Common myeloid progenitor, CD34-positive (primary cell): ENCODE measurements around the gene NPLOC4. TPM values are rescaled to one million over a fixed set of nuclear protein-coding genes. Genes with fewer than 3 reads are reported as not detected.

Experiments used
- CTCF ChIA-PET: fragments of 350-600 bp; sonication (Branson Sonifier 250); formaldehyde crosslinking; loops from one replicate; lab custom pipeline; 2021; ENCODE audit warnings: antibody characterized with exemption; lab: Charles Lee
- POLR2A ChIA-PET: fragments of 350-600 bp; sonication (Branson Sonifier 250); formaldehyde crosslinking; loops from one replicate; lab custom pipeline; 2021; ENCODE audit warnings: antibody characterized with exemption; lab: Charles Lee
- DNase-seq, 3 donors: peaks; one replicate each; pipeline versions ENCODE4 v3.0.0 to v3.0.0-alpha.2; 2013
- H3K27ac ChIP-seq, 2 experiments: 1 replicate in 1 of 2; 2 replicates in 1 of 2; pipeline ENCODE4 v1.7.0; 2013; ENCODE audit warnings: inconsistent platforms in 2 of 2, low read length in 2 of 2, mild to moderate bottlenecking in 2 of 2, low read depth in 1 of 2, moderate library complexity in 1 of 2; ENCODE audit not compliant: severe bottlenecking in 2 of 2, insufficient read depth in 1 of 2, poor library complexity in 1 of 2
- H3K27me3 ChIP-seq, 5 experiments: replicated peaks in 2 of 5; 1 replicate in 3 of 5; 2 replicates in 2 of 5; pipeline versions ENCODE4 v1.6.1 to v1.7.0; 2013; ENCODE audit warnings: low read length in 4 of 5, mild to moderate bottlenecking in 2 of 5, moderate library complexity in 2 of 5, inconsistent platforms in 1 of 5; ENCODE audit not compliant: insufficient read depth in 5 of 5, control insufficient read depth in 4 of 5
- H3K36me3 ChIP-seq, 4 experiments: 1 replicate in 2 of 4; 2 replicates in 2 of 4; pipeline versions ENCODE4 v1.6.1 to v1.7.0; 2013; ENCODE audit warnings: low read length in 3 of 4, control low read depth in 1 of 4, mild to moderate bottlenecking in 1 of 4; ENCODE audit not compliant: control insufficient read depth in 4 of 4, insufficient read depth in 4 of 4
- H3K4me1 ChIP-seq, 4 experiments: 1 replicate in 3 of 4; 2 replicates in 1 of 4; pipeline versions ENCODE4 v1.6.1 to v1.7.1; 2013; ENCODE audit warnings: low read length in 3 of 4, mild to moderate bottlenecking in 3 of 4, control low read depth in 1 of 4, inconsistent platforms in 1 of 4, moderate library complexity in 1 of 4; ENCODE audit not compliant: control insufficient read depth in 4 of 4, insufficient read depth in 4 of 4; ENCODE audit errors: control extremely low read depth in 1 of 4
- H3K4me3 ChIP-seq, 7 experiments: 1 replicate in 4 of 7; 2 replicates in 3 of 7; pipeline versions ENCODE4 v1.5.1 to v1.7.0; 2013; ENCODE audit warnings: mild to moderate bottlenecking in 7 of 7, low read length in 6 of 7, moderate library complexity in 6 of 7, inconsistent platforms in 2 of 7, low read depth in 2 of 7, control low read depth in 1 of 7; ENCODE audit not compliant: insufficient read depth in 4 of 7, control insufficient read depth in 1 of 7; ENCODE audit errors: extremely low read depth in 1 of 7
- H3K9me3 ChIP-seq, 5 experiments: 1 replicate in 4 of 5; 2 replicates in 1 of 5; pipeline versions ENCODE4 v1.6.1 to v1.7.1; 2013; ENCODE audit warnings: low read length in 4 of 5, mild to moderate bottlenecking in 2 of 5, inconsistent platforms in 1 of 5, low read depth in 1 of 5, moderate library complexity in 1 of 5; ENCODE audit not compliant: control insufficient read depth in 4 of 5, insufficient read depth in 2 of 5; ENCODE audit errors: control extremely low read depth in 1 of 5
- WGBS: methylation state at CpG from one replicate; pipeline ENCODE4 v1.1.5; 2013; ENCODE audit not compliant: insufficient coverage; 5-methylcytosine and 5-hydroxymethylcytosine counted together
- polyA plus RNA-seq: library from polyadenylated mRNA; unstranded; fragments of 120-200 nt; gene quantifications from one replicate; pipeline ENCODE4 v1.2.1, GENCODE V29; 2013

Gene NPLOC4
- polyA plus RNA-seq, result 32.4 TPM

DNA sequence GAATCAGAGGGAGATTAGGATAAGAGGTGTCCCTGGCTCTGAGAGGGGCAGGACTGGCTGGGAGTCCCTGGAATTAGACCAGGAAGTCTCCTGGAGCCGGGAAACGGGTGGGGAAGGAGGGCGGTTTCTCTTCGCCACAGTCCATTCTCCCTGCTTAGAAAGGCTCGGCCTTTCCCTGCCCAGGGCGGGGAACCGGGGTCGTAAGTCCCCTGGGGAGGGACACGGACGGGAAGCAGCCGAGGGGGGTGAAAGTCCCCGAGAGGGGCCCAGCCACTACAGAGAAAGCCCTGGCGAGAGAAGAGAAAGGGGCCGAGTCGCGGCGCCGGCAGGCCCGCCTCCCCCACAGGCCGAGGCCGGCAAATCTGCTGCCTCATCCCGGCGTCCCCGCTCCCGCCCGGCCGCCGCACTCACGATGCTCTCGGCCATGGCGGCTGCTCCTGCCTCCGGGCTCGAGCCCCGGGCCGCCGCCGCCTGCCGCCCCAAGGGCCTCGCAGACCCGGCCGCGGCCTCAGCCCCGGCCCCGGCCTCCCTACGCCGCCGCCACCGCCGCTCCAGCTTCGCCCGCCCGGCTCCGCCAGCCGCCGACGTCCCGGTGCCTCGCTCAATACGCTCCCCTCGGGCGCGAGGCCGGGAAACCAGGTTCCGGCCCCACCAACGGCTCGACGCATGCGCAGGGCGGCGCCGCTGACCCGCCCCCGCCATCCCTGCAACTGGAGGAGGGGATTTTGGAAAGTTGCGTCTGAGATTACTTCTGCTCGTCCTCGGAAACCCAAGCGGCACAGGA lies at the start of gene NPLOC4, which contains the start of gene TSPAN10:
NPLOC4 (minus strand) TSS at position 608 of the 784 bp plus-strand sequence; CDS start at position 426, 182 bp downstream.
TSPAN10 (plus strand) TSS at position 692 of the 784 bp plus-strand sequence. CDS start 5,217 bp downstream, outside the sequence.
- peak within 1 kb of the TSS; percentile 90 to 96 for H3K27ac ChIP-seq

DNA sequence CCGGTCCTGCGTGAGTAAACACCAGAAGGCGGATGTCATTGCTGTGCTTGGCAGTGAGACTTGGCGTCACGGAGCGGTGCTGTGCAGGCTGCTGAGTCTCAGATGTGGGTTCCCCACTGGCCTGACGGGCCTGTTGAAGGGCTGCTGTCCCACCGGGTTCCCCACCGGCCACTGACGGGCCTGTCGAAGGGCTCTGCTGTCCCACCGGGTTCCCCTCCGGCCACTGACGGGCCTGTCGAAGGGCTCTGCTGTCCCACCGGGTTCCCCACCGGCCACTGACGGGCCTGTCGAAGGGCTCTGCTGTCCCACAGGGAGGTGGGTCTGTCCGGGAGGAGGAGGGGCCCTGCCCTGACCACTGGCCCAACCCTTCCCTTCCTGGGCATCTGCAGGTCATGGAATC lies 49.7 kb upstream of the NPLOC4 start:
- H3K4me1 ChIP-seq, result peaks cover 9 to 26% (median 22%) of the 10 kb centered on the region in 4 experiments

More for the DNA sequence above, at the start of gene NPLOC4, which contains the start of gene TSPAN10:
- H3K4me1 ChIP-seq, result peaks cover 3 to 17% (median 13%) of the 10 kb centered on the region in 4 experiments
- no peaks in the 10 kb centered on the region for H3K9me3 ChIP-seq
- under 1% methylated on average over 59 of the region's 77 CpGs for WGBS
- no peaks in the 10 kb centered on the region for H3K27me3 ChIP-seq
- POLR2A ChIA-PET, result interaction anchor here (1.0 to 1.4 kb wide), 3 partner anchors 16 to 47 kb away, joined by 3 to 4 read pairs (median 3); partner anchors contain the start of genes ARL16, HGS and OXLD1
- peaks cover 0 to 4% (median under 1%) of the 10 kb centered on the region in 4 experiments for H3K36me3 ChIP-seq
- CTCF ChIA-PET, result interaction anchor here (1.3 to 1.5 kb wide), 2 partner anchors 17 to 22 kb away, joined by 3 read pairs; no protein-coding TSS in a partner anchor
- DNase-seq, result peak; percentile 77 to 83 (median 82)
- H3K4me3 ChIP-seq, result peak within 1 kb of the TSS; percentile 82 to 98 (median 91)

DNA sequence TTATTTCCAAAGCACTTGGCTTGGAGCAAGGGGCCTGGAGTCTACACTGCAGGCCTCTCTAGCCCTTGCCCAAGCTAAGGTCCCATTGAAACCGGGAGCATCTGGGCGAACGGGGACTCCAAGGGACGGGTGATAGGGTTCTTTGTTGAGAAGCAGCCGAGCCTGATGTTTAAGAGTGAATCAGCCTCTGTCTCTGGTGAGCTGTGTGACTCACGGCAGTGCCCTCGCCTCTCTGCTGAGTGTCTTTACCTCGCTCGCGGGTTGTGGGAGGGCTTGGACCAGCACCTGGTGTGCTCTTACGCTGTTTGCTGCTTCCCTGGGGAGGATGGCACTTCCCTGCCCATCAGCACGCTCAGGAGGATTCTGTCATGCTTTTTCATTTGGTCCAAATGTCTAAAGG lies 48.2 kb upstream of the NPLOC4 start:
- peaks cover 11 to 62% (median 32%) of the 10 kb centered on the region in 4 experiments for H3K36me3 ChIP-seq
- peak overlapping the region in 1 of 2 experiments; percentile 43 for H3K27ac ChIP-seq
- no peak for DNase-seq
- no peaks in the 10 kb centered on the region for H3K27me3 ChIP-seq
- ChIA-PET POLR2A (interaction anchor here (0.6 to 1.2 kb wide), 2 partner anchors 17 to 189 kb away, joined by 4 read pairs; no protein-coding TSS in a partner anchor), CTCF (interaction anchor here (0.8 to 2.1 kb wide), 5 partner anchors 10 to 185 kb away, joined by 3 to 7 read pairs (median 3); partner anchors contain the start of genes CCDC137 and OXLD1)
- peaks cover 9 to 26% (median 22%) of the 10 kb centered on the region in 4 experiments for H3K4me1 ChIP-seq
- WGBS, result 95% methylated on average over 11 of the region's 12 CpGs
- peak overlapping the region in 6 of 7 experiments; percentile 81 to 97 (median 92) for H3K4me3 ChIP-seq
- no peaks in the 10 kb centered on the region for H3K9me3 ChIP-seq

More for the DNA sequence above, 49.7 kb upstream of the NPLOC4 start:
- 94% methylated on average over 19 of the region's 20 CpGs for WGBS
- Histone ChIP-seq H3K9me3 (no peaks in the 10 kb centered on the region), H3K36me3 (peaks cover 10 to 67% (median 37%) of the 10 kb centered on the region in 4 experiments), H3K4me3 (no peak overlapping the region), H3K27ac (no peak overlapping the region), H3K27me3 (no peaks in the 10 kb centered on the region)
- DNase-seq, result no peak
- CTCF ChIA-PET, result no interaction called here
- POLR2A ChIA-PET, result no interaction called here

DNA sequence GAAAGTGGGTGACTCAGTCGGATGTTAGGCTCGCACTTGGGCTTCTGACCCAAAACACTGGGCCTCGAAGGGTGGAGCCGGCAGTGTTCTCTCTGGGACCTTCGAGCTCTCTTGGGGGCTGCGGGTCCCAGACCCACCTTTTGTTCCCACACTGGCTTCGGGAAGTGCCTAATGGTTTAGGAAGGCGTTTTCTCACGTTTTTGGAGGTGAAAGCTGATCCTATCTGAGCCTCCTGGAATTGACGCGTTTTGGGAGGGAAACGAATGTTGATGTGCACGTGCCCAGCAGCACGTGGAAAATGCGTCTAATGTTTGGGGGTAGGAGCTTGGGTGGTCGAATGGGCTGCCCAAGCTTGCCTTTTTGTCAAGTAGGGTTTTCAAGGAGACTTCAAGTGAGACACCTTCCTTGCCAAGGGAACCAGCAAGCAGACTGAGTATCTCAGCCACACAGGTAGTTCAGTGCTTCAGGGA lies 47.6 kb upstream of the NPLOC4 start:
- POLR2A ChIA-PET, result interaction anchor here (1.2 to 1.6 kb wide), 2 partner anchors 17 to 18 kb away, joined by 4 to 7 read pairs; partner anchors contain the start of genes CCDC137 and OXLD1
- CTCF ChIA-PET, result interaction anchor here (0.8 to 2.1 kb wide), 5 partner anchors 9 to 185 kb away, joined by 3 to 7 read pairs (median 3); partner anchors contain the start of genes CCDC137 and OXLD1
- 12% methylated on average over 13 of the region's 16 CpGs for WGBS
- Histone ChIP-seq H3K9me3 (no peaks in the 10 kb centered on the region), H3K27ac (peak overlapping the region; percentile 61 to 89), H3K4me1 (peaks cover 9 to 26% (median 22%) of the 10 kb centered on the region in 4 experiments), H3K36me3 (peaks cover 7 to 56% (median 30%) of the 10 kb centered on the region in 4 experiments), H3K27me3 (no peaks in the 10 kb centered on the region), H3K4me3 (peak overlapping the region; percentile 81 to 97 (median 91))
- peak in 2 of 3 donors; percentile 35 to 43 for DNase-seq

DNA sequence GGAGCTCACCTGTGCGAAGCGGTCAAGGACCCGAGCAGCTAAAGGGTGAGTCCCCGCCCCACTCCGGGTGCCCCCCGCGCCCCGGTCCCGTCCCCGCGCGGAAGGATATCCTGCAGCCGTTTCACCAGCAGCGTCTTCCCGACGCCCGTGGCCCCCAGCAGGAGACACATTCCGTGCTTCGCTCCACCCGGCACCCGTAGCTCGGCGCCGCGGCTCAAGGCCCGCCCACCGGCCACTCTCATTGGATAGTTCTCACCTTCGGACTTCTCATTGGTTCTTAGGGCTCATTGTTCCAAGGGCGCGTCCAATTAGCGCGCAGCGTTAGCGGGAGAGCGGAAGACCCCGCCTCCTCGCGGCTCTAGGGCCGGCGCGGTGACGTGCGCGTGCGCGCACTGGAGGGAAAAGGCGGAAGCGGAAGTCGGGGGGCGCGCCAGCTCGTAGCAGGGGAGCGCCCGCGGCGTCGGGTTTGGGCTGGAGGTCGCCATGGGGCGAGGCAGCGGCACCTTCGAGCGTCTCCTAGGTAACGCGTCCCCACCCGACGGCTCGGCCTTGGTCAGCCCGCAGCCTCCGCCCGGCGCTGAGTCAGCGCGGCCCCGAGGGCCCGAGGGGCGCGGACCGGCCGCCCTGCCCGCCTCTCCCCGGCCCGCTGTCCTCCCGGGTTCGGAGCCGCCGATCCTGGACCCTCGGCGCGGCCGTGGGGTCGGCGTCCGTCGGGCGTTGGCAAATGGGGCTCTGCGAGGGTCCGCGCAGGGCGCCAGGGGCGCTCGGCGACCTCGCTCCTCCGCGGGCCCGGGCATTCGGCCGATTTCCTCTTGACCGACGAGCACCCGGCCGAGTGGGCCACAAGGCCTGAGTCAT lies 46.9 kb upstream of the NPLOC4 start, which contains the start of the genes ARL16 and HGS:
ARL16 (minus strand) TSS at position 214 of the 858 bp plus-strand sequence; CDS start at position 170, 44 bp downstream.
HGS (plus strand) TSS at position 428 of the 858 bp plus-strand sequence; CDS start at position 484, 56 bp downstream.
- WGBS, result 0% methylated on average over 97 of the region's 112 CpGs
- Histone ChIP-seq H3K36me3 (peaks cover 3 to 49% (median 26%) of the 10 kb centered on the region in 4 experiments), H3K4me3 (peak within 1 kb of the TSS; percentile 81 to 97 (median 91)), H3K4me1 (peaks cover 9 to 26% (median 22%) of the 10 kb centered on the region in 4 experiments), H3K27me3 (no peaks in the 10 kb centered on the region), H3K9me3 (no peaks in the 10 kb centered on the region), H3K27ac (peak within 1 kb of the TSS; percentile 61 to 89)
- ChIA-PET CTCF (interaction anchor here (0.7 to 2.1 kb wide), 7 partner anchors 8 to 171 kb away, joined by 3 to 7 read pairs (median 3); partner anchors contain the start of genes CCDC137 and OXLD1), POLR2A (interaction anchor here (0.5 to 1.7 kb wide), 6 partner anchors 14 to 595 kb away, joined by 3 to 13 read pairs (median 5); partner anchors contain the start of genes CCDC137, MRPL12, NPLOC4 and OXLD1)
- peak; percentile 99 for DNase-seq
